ENCODE measurements around the gene PCNX1.

Gene PCNX1

GRCh38 chr14:71155743-71156142 is 248.5 kb downstream of the PCNX1 start:
- no peak for TF ChIP-seq CTCF (IDR thresholded peaks at IDR 0.05; ENCODE audit: low read depth, low read length, missing control alignments)
- in situ Hi-C loops (cut with HindIII; ENCODE audit: low sequenced_read_pairs) = no loop called here
- no peak for DNase-seq (ENCODE audit: low read depth)
- no peak overlapping the region for H3K4me3 ChIP-seq (ENCODE audit: low read depth, low read length)

GRCh38 chr14:71163050-71163841 is 256.0 kb downstream of the PCNX1 start:
- H3K4me3 ChIP-seq (ENCODE audit: low read depth, low read length) = no peak overlapping the region
- in situ Hi-C loops (cut with HindIII; ENCODE audit: low sequenced_read_pairs) = no loop called here
- no peak for DNase-seq (ENCODE audit: low read depth)
- TF ChIP-seq CTCF (IDR thresholded peaks at IDR 0.05; ENCODE audit: low read depth, low read length, missing control alignments) = no peak

DNA sequence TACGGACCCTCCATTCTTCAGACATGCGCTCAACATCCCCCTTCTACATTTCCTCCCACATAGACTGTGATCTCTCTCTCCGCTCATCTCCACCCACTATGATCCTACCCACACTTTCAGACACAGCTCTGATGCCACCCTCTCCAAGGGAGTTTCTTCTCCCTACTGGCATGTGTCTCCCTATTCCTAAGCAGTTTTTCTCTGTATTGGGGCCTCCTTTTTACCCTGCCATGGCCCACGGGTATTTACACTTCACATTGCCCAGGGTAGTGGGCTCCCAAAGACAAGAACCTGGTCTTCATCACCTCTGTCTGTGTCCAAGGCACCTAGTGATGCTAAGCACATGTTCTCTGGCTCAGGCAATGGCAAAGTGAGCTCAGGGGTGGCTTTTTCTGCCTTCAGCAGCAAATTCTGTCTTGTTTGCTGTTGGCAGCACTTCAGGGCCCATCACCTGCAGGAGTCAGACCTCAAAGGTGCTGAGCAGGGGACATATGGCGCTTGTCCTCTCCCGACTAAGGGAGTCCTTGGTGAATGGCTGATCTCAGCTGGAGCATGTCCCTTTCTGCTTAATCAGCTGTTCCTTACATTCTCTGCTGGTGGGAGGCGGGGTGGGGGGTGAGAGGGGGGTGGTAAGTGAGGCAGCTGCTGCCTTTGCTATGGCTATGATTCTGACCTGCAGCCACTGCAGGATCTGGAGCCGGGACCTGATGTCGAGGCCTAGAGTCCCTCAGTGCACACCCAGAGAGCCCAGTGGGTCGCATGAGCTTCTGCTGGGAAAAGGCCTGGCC is 256.8 kb downstream of the PCNX1 start:
- no peak overlapping the region for H3K4me3 ChIP-seq (ENCODE audit: low read depth, low read length)
- in situ Hi-C loops (cut with HindIII; ENCODE audit: low sequenced_read_pairs) = no loop called here
- DNase-seq (ENCODE audit: low read depth) = no peak
- TF ChIP-seq CTCF (IDR thresholded peaks at IDR 0.05; ENCODE audit: low read depth, low read length, missing control alignments) = no peak
